ENCODE results near the gene CIITA. TPM values are rescaled to one million over a fixed set of nuclear protein-coding genes. Genes with fewer than 3 reads are reported as not detected.

CIITA gene
- total and polyA plus RNA-seq, 9 of the 15 experiments (the other 6 are each of a cell fraction or from before 2014, with no cell fraction given), result 0.01 to 0.20 (median 0.11) TPM; not detected in 4

DNA sequence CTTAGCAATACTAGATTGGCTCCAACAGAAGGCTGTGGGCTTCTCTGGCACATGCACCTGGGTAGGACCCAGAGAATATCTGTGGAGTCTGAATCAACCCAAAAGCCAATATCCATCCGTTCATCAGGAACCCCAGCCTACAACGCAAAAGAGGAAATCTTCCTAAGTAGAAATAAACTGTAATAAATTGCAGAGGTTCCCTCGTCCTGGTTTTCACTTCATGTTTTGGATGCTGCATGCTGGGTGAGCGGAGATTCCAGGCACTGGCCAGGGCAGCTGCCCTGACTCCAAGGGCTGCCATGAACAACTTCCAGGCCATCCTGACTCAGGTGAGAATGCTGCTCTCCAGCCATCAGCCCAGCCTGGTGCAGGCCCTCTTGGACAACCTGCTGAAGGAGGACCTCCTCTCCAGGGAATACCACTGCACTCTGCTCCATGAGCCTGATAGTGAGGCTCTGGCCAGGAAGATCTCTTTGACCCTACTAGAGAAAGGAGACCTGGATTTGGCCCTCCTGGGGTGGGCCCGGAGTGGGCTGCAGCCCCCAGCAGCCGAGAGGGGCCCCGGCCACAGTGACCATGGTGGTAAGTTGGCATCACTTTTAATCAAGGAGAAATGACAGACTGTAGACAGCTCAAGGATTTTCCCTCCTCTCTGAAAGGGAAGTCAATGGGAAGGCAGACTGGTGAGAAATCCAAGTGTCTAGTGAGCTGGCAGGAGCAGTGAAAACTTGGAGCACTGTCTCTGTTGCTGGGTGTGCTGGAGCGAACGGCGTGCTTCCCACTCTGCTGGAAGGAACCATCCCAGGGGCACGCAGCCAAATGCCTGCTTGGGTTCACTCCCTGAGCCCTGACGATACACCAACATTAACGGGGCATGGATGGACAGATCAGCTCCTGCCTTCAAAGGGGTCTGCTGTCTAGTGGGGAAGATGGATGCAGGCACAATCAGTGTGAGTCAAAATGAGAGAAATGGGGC lies 10.7 kb upstream of the CIITA start (continued):
- TF ChIP-seq, protein P1, sequence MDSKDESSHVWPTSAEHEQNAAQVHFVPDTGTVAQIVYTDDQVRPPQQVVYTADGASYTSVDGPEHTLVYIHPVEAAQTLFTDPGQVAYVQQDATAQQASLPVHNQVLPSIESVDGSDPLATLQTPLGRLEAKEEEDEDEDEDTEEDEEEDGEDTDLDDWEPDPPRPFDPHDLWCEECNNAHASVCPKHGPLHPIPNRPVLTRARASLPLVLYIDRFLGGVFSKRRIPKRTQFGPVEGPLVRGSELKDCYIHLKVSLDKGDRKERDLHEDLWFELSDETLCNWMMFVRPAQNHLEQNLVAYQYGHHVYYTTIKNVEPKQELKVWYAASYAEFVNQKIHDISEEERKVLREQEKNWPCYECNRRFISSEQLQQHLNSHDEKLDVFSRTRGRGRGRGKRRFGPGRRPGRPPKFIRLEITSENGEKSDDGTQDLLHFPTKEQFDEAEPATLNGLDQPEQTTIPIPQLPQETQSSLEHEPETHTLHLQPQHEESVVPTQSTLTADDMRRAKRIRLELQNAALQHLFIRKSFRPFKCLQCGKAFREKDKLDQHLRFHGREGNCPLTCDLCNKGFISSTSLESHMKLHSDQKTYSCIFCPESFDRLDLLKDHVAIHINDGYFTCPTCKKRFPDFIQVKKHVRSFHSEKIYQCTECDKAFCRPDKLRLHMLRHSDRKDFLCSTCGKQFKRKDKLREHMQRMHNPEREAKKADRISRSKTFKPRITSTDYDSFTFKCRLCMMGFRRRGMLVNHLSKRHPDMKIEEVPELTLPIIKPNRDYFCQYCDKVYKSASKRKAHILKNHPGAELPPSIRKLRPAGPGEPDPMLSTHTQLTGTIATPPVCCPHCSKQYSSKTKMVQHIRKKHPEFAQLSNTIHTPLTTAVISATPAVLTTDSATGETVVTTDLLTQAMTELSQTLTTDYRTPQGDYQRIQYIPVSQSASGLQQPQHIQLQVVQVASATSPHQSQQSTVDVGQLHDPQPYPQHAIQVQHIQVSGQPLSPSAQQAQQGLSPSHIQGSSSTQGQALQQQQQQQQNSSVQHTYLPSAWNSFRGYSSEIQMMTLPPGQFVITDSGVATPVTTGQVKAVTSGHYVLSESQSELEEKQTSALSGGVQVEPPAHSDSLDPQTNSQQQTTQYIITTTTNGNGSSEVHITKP (IDR thresholded peaks at IDR 0.05; ENCODE audit: partially characterized antibody), result no peak
- TF ChIP-seq ZNF445 (CRISPR knock-in tag; IDR thresholded peaks at IDR 0.05; ENCODE audit: low read depth) (no peak), DIDO1 (tag; IDR thresholded peaks at IDR 0.05; ENCODE audit: low read depth) (no peak), THRAP3 (IDR thresholded peaks at IDR 0.05; ENCODE audit: borderline replicate concordance) (no peak), SLC30A9 (CRISPR knock-in tag; IDR thresholded peaks at IDR 0.05) (no peak), CREM (IDR thresholded peaks at IDR 0.05; ENCODE audit: low read depth) (no peak), EZH2 (IDR thresholded peaks at IDR 0.05; ENCODE audit: borderline replicate concordance, low read depth, low read length) (no peak), ZNF76 (CRISPR knock-in tag; IDR thresholded peaks at IDR 0.05; ENCODE audit: borderline replicate concordance) (no peak)
